ENCODE data around the gene NEURL1B.

NEURL1B gene

GRCh38 chr5:172666251-172666650 lies 25.2 kb downstream of the NEURL1B start:
- no peak for DNase-seq (ENCODE audit: low read depth, low spot score)
- H3K9ac ChIP-seq (ENCODE audit: insufficient read length, low read depth), result no peak overlapping the region
- H3K4me1 ChIP-seq (ENCODE audit: insufficient read depth, insufficient read length), result peaks cover 4% of the 10 kb centered on the region
- TF ChIP-seq ZNF274 (IDR thresholded peaks at IDR 0.05; ENCODE audit: low read depth, low read length) (no peak), YY1 (IDR thresholded peaks at IDR 0.05; ENCODE audit: insufficient read depth, insufficient read length) (no peak), SUZ12 (IDR thresholded peaks at IDR 0.05; ENCODE audit: extremely low read depth, insufficient read depth, insufficient read length) (no peak)
- no peaks in the 10 kb centered on the region for H3K27me3 ChIP-seq (ENCODE audit: insufficient read depth, insufficient read length)
- H3K4me3 ChIP-seq (ENCODE audit: insufficient read length, low read depth), result no peak overlapping the region
- H3K36me3 ChIP-seq (ENCODE audit: insufficient read depth, insufficient read length, low read length), result peaks cover 14% of the 10 kb centered on the region
- no peaks in the 10 kb centered on the region for H3K9me3 ChIP-seq (ENCODE audit: insufficient read depth, low read length)

- peaks cover 15% of the 10 kb centered on the region for H3K36me3 ChIP-seq (ENCODE audit: insufficient read depth, insufficient read length, low read length)
- no peak for TF ChIP-seq SUZ12 (IDR thresholded peaks at IDR 0.05; ENCODE audit: extremely low read depth, insufficient read depth, insufficient read length)
- no peak for TF ChIP-seq ZNF274 (IDR thresholded peaks at IDR 0.05; ENCODE audit: low read depth, low read length)
- TF ChIP-seq YY1 (IDR thresholded peaks at IDR 0.05; ENCODE audit: insufficient read depth, insufficient read length), result no peak
- H3K9me3 ChIP-seq (ENCODE audit: insufficient read depth, low read length), result no peaks in the 10 kb centered on the region
- H3K4me1 ChIP-seq (ENCODE audit: insufficient read depth, insufficient read length), result peaks cover 4% of the 10 kb centered on the region
- no peak overlapping the region for H3K9ac ChIP-seq (ENCODE audit: insufficient read length, low read depth)
- H3K4me3 ChIP-seq (ENCODE audit: insufficient read length, low read depth), result no peak overlapping the region
- no peaks in the 10 kb centered on the region for H3K27me3 ChIP-seq (ENCODE audit: insufficient read depth, insufficient read length)
- DNase-seq (ENCODE audit: low read depth, low spot score), result no peak
Measured at GRCh38 chr5:172667786-172668593, 26.9 kb downstream of the NEURL1B start.

- Histone ChIP-seq H3K36me3 (ENCODE audit: insufficient read depth, insufficient read length, low read length) (peaks cover 15% of the 10 kb centered on the region), H3K4me3 (ENCODE audit: insufficient read length, low read depth) (no peak overlapping the region), H3K27me3 (ENCODE audit: insufficient read depth, insufficient read length) (no peaks in the 10 kb centered on the region), H3K9ac (ENCODE audit: insufficient read length, low read depth) (no peak overlapping the region), H3K9me3 (ENCODE audit: insufficient read depth, low read length) (no peaks in the 10 kb centered on the region), H3K4me1 (ENCODE audit: insufficient read depth, insufficient read length) (peaks cover 4% of the 10 kb centered on the region)
- DNase-seq (ENCODE audit: low read depth, low spot score), result no peak
- TF ChIP-seq SUZ12 (IDR thresholded peaks at IDR 0.05; ENCODE audit: extremely low read depth, insufficient read depth, insufficient read length) (no peak), YY1 (IDR thresholded peaks at IDR 0.05; ENCODE audit: insufficient read depth, insufficient read length) (no peak), ZNF274 (IDR thresholded peaks at IDR 0.05; ENCODE audit: low read depth, low read length) (no peak)
Measured at GRCh38 chr5:172668594-172669071, 27.6 kb downstream of the NEURL1B start.

GRCh38 chr5:172669386-172670004 lies 28.4 kb downstream of the NEURL1B start:
- Histone ChIP-seq H3K4me3 (ENCODE audit: insufficient read length, low read depth) (no peak overlapping the region), H3K9me3 (ENCODE audit: insufficient read depth, low read length) (no peaks in the 10 kb centered on the region), H3K9ac (ENCODE audit: insufficient read length, low read depth) (no peak overlapping the region), H3K36me3 (ENCODE audit: insufficient read depth, insufficient read length, low read length) (peaks cover 15% of the 10 kb centered on the region), H3K4me1 (ENCODE audit: insufficient read depth, insufficient read length) (peaks cover 4% of the 10 kb centered on the region), H3K27me3 (ENCODE audit: insufficient read depth, insufficient read length) (no peaks in the 10 kb centered on the region)
- DNase-seq (ENCODE audit: low read depth, low spot score), result no peak
- TF ChIP-seq ZNF274 (IDR thresholded peaks at IDR 0.05; ENCODE audit: low read depth, low read length) (no peak), SUZ12 (IDR thresholded peaks at IDR 0.05; ENCODE audit: extremely low read depth, insufficient read depth, insufficient read length) (no peak), YY1 (IDR thresholded peaks at IDR 0.05; ENCODE audit: insufficient read depth, insufficient read length) (no peak)

- Histone ChIP-seq H3K9ac (ENCODE audit: insufficient read length, low read depth) (no peak overlapping the region), H3K9me3 (ENCODE audit: insufficient read depth, low read length) (no peaks in the 10 kb centered on the region), H3K27me3 (ENCODE audit: insufficient read depth, insufficient read length) (no peaks in the 10 kb centered on the region), H3K4me3 (ENCODE audit: insufficient read length, low read depth) (no peak overlapping the region), H3K36me3 (ENCODE audit: insufficient read depth, insufficient read length, low read length) (peaks cover 15% of the 10 kb centered on the region), H3K4me1 (ENCODE audit: insufficient read depth, insufficient read length) (peaks cover 4% of the 10 kb centered on the region)
- no peak for TF ChIP-seq YY1 (IDR thresholded peaks at IDR 0.05; ENCODE audit: insufficient read depth, insufficient read length)
- no peak for TF ChIP-seq ZNF274 (IDR thresholded peaks at IDR 0.05; ENCODE audit: low read depth, low read length)
- TF ChIP-seq SUZ12 (IDR thresholded peaks at IDR 0.05; ENCODE audit: extremely low read depth, insufficient read depth, insufficient read length), result no peak
- no peak for DNase-seq (ENCODE audit: low read depth, low spot score)
Measured at GRCh38 chr5:172670005-172670402, 28.9 kb downstream of the NEURL1B start.

- Histone ChIP-seq H3K27me3 (ENCODE audit: insufficient read depth, insufficient read length) (no peaks in the 10 kb centered on the region), H3K9me3 (ENCODE audit: insufficient read depth, low read length) (no peaks in the 10 kb centered on the region), H3K4me3 (ENCODE audit: insufficient read length, low read depth) (no peak overlapping the region), H3K9ac (ENCODE audit: insufficient read length, low read depth) (no peak overlapping the region), H3K4me1 (ENCODE audit: insufficient read depth, insufficient read length) (peaks cover 2% of the 10 kb centered on the region), H3K36me3 (ENCODE audit: insufficient read depth, insufficient read length, low read length) (peaks cover 15% of the 10 kb centered on the region)
- TF ChIP-seq SUZ12 (IDR thresholded peaks at IDR 0.05; ENCODE audit: extremely low read depth, insufficient read depth, insufficient read length) (no peak), ZNF274 (IDR thresholded peaks at IDR 0.05; ENCODE audit: low read depth, low read length) (no peak)
- no peak for DNase-seq (ENCODE audit: low read depth, low spot score)
Measured at GRCh38 chr5:172670444-172670843, 29.4 kb downstream of the NEURL1B start.

- TF ChIP-seq SUZ12 (IDR thresholded peaks at IDR 0.05; ENCODE audit: extremely low read depth, insufficient read depth, insufficient read length) (no peak), YY1 (IDR thresholded peaks at IDR 0.05; ENCODE audit: insufficient read depth, insufficient read length) (no peak), ZNF274 (IDR thresholded peaks at IDR 0.05; ENCODE audit: low read depth, low read length) (no peak)
- Histone ChIP-seq H3K9me3 (ENCODE audit: insufficient read depth, low read length) (no peaks in the 10 kb centered on the region), H3K4me3 (ENCODE audit: insufficient read length, low read depth) (no peak overlapping the region), H3K36me3 (ENCODE audit: insufficient read depth, insufficient read length, low read length) (peaks cover 15% of the 10 kb centered on the region), H3K9ac (ENCODE audit: insufficient read length, low read depth) (no peak overlapping the region), H3K27me3 (ENCODE audit: insufficient read depth, insufficient read length) (no peaks in the 10 kb centered on the region), H3K4me1 (ENCODE audit: insufficient read depth, insufficient read length) (peaks cover 2% of the 10 kb centered on the region)
- DNase-seq (ENCODE audit: low read depth, low spot score), result no peak
Measured at GRCh38 chr5:172671091-172671490, 30.0 kb downstream of the NEURL1B start.
